Right renal cortex interstitium (tissue), 3 donors: ENCODE measurements around the gene STAT6. TPM values are rescaled to one million over a fixed set of nuclear protein-coding genes. Genes with fewer than 3 reads are reported as not detected.

ENCODE experiments used
- DNase-seq, 3 donors: peaks; one replicate each; pipeline ENCODE4 v3.0.0-alpha.2; 2013; ENCODE audit warnings: low read depth in 3 of 3, low spot score in 2 of 3
- polyA plus RNA-seq, 3 donors: library from polyadenylated mRNA; unstranded; fragments of 120-200 nt; gene quantifications; one replicate each; pipeline ENCODE4 v1.2.1, GENCODE V29; 2013; ENCODE audit not compliant: insufficient read length in 3 of 3

The STAT6 gene
- polyA plus RNA-seq, result 100 to 1,000 TPM in 1 of 3 donors, 10 to 100 TPM in 2; 89.6 to 106 (median 99.2) TPM

DNA sequence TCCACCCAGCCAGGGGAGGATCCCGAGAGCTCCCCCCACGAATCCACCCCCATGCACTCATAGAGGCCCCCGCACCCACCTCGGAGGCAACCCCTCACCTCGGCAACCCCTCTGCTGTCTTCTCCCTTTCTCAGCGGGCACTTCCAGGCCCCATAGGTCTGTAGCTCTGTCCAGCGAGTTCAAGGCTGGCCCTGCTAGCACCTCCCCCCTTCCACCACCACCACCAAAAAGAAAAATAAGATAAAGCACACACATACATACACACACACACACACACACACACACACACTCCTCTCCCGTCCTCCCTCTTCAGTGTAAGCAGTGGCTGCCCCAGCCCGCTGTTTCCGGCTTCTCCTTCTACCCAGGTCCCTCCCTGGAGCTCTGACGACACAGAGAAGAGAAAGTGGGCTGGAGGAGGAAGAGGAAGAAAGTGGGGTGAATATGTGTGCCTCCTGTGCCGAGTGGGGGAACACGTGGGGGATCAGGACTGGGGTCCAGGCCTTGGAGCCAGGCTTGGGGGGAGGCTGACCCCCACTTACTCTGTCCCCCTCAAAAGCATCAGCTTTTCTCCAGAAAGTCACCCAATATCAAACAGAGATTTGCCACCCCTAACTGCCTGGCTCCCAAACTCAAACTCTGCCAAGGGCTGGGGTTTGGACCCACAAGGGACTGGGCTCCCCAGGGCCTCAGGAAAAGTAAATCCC, at the start of gene STAT6:
STAT6 (minus strand) TSS at position 332 of the 704 bp plus-strand sequence. CDS start 3,084 bp downstream, outside the sequence.
- no peak for DNase-seq

GRCh38 chr12:57160741-57161140, 49.6 kb upstream of the STAT6 start:
- DNase-seq, result no peak

DNA sequence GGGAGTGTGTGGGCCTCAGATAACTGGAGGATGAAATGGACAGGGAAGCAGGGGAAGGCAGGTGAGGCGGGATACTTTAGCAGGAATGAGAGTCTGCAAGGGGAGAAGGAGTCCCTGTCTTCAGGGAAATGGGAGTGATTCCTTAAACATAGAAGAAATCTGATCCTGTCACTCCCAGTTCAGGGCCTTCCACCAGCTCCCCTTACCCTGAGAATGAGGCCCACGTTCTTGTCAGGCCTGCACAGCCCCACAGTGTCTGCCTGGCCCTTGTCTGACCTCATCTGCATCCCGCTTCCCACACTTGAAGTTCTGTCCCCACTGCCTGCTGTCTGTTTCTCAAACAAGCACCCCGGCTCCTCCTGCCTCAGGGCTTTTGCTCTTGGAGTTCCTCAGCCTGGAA, 48.9 kb upstream of the STAT6 start:
- no peak for DNase-seq

GRCh38 chr12:57159311-57159710, 48.1 kb upstream of the STAT6 start:
- DNase-seq, result no peak

DNA sequence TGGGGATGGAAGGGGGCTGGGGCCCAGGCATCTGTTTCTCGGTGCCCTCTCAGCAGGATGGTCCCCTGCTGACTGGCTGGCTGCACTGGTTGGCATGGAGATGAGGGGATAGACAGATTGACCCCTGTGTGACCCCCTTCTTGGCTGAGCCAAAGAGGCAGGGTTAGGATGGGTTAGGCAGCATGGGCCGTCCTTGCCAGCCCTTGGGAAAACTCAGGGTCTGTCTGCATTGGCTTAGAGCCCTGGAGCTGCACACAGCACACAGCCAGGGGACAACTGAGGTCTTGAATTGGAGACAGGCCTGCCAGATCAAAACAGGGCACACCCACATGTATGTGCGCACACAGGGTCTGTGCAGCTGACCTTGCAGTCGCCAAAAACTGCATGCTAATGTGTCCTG, 47.5 kb upstream of the STAT6 start:
- no peak for DNase-seq

DNA sequence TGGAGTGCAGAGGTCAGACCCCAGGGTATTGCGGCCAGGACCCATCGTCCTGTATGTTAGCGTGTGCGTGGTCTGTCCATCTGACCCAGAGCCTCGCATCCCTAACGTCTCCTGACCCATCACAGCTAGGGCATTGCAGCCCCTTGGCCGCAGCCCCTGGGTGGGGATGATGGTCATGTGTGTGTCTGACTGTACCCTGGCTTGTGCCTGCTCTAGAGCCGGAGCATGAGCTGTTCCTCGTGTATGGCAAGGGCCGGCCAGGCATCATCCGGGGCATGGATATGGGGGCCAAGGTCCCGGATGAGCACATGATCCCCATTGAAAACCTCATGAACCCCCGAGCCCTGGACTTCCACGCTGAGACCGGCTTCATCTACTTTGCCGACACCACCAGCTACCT, 47.0 kb upstream of the STAT6 start:
- DNase-seq, result no peak

DNA sequence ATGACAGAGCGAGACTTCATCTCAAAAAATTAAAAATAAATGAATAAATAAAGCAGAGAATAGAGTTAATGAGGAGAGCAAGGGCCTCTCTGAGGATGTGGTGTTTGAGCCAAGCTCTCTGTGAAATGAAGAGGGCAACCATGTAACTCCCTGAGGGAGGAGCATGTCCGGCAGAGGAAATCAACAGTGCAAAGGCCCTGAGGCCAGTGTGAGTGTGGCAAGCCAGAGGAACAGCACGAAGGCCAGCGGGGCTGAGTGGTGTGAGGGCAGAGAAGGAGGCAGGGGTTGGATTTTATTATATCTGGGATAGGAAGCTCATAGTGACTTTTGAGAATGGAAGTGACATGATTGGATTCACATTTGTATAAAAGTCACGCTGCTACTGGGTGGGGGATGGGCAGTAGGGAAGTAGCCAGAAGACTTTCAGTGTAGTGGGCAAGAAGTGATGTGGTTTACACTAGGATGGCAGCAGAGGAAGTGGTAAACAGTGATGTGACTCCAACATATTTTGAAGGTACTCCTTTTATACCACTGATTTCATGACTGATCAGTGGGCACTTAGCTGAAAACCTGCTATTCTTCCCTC, 46.5 kb upstream of the STAT6 start:
- DNase-seq, result no peak

GRCh38 chr12:57156701-57157403, 45.7 kb upstream of the STAT6 start:
- DNase-seq, result no peak

DNA sequence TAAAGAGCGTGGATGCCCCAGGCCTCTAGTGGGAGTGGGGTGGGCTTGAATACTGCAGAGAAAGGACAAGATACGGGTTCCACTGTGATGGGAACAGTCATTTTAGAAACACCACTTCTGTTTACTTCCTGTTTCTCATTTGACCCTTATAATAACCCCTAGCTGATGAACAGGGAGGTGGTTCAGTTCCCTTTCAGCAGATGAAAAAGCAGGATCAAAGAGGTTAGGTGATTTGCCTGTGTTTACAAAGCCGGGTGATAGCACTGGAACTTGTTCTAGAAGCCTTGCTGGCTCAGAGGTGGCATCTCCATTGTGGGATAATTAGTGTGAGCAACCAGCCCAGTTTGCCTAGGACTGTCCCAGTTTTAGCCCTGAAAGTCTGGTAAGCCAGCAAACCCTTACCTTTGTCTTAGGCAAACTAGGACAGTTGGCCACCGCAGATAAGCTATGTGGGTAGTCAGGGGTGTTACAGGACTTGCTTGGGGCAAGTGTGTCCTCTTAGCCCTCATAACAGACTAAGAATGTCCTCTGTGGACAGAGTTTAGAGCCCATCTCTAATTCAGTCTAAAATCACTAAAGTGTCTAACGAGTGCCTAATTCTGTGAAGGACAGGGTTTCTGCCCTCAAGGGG, 43.8 kb upstream of the STAT6 start:
- no peak for DNase-seq

DNA sequence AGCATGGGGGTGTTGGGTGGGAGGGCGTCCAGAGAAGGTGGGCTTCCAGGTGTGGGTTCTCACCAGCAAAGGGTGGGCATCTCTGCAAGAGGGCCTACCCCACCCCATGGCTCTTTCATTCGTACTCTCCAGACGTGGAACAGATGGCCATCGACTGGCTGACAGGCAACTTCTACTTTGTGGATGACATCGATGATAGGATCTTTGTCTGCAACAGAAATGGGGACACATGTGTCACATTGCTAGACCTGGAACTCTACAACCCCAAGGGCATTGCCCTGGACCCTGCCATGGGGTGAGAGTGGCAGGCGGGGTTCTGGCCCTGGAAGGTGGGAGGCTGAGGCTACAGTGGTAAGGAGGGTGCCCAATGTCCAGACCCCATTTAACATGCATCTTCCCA, 42.9 kb upstream of the STAT6 start:
- DNase-seq, result no peak

- DNase-seq, result no peak
Observed at GRCh38 chr12:57153415-57153997, 42.3 kb upstream of the STAT6 start.

DNA sequence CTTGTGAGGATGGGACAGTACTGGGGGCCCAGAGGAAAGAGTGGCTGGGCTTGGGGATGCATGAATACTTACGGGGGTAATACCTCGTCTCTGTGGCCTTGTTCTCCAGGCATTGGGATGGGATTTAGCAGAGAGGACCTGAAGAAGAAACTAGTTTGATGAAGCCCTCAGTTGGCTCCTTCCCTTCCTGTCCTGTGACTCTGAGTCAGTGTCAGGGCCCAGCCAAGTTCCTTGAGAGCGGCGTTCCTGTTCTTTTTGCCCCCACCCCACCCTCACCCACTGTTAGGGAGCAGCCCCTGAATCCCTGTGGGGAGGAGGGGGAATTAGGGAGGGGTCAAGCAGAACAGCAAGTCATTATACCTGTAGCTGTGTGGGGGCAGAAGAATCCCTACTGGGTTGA, 41.5 kb upstream of the STAT6 start:
- DNase-seq, result no peak

GRCh38 chr12:57151741-57152630, 40.8 kb upstream of the STAT6 start:
- no peak for DNase-seq

DNA sequence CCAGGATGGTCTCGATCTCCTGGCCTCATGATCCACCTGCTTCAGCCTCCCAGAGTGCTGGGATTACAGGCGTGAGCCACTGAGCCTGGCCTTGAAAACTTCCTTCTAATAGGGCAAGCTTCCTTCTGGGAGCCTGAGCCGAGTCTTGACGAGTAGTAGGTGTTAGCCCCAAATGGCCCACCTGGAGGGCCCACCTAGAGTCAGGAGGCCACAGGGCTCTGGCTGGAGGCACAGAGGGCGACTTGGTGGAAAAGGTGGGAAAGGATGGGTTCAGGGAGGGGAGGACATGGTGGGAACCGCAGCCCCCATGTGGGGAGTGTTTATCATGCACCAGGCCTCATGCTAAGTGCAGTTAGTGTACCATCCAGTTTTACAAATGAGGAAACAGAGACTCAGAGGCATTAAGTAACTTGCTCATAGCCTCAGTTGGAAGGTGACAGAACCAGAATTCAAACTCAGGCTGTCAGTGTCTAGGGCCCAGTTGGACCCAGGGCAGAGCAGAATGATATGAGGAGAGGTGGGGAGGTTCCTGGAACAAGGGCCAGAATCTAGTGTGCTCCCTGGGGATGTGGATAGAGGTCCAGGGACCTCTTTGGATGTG, 39.3 kb upstream of the STAT6 start:
- no peak for DNase-seq

GRCh38 chr12:57149245-57149900, 38.2 kb upstream of the STAT6 start:
- DNase-seq, result no peak

DNA sequence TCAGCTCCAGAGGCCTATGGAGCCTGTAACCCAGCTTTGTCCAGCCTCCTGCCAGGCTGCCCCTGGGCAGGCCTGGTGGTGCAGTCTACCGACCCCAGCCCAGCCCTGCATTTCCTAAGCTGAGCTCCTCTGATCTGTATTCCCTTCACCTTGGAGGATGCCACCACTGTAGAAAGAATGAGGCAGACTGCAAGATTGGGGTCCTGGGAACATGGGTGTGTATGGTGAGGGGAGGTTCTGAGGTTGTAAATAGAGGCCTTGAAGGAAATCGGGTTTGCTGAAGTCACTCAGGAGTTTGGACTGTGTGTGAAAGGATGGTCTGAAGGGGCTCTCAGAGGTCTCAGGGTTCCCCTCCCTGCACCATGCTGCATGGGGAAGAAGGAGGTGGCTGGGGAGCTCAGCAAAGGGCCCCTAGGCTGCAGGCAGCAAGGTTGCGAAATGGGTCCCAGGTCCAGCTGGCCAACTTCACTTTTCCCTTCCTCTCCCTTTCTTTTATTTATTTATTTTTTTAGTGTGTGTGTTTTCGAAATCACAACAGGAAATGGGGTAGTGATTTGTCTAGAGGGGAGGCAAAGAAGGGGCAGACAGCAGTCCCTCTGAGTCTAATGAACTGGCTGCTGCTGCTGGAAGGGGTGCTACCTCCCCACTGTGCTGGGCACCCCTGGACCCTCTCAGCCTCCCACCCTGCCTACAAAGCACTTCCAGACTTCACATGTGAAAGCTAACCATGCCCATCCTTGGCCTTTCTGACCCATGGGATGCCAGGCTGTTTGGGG, 37.5 kb upstream of the STAT6 start:
- DNase-seq, result no peak

DNA sequence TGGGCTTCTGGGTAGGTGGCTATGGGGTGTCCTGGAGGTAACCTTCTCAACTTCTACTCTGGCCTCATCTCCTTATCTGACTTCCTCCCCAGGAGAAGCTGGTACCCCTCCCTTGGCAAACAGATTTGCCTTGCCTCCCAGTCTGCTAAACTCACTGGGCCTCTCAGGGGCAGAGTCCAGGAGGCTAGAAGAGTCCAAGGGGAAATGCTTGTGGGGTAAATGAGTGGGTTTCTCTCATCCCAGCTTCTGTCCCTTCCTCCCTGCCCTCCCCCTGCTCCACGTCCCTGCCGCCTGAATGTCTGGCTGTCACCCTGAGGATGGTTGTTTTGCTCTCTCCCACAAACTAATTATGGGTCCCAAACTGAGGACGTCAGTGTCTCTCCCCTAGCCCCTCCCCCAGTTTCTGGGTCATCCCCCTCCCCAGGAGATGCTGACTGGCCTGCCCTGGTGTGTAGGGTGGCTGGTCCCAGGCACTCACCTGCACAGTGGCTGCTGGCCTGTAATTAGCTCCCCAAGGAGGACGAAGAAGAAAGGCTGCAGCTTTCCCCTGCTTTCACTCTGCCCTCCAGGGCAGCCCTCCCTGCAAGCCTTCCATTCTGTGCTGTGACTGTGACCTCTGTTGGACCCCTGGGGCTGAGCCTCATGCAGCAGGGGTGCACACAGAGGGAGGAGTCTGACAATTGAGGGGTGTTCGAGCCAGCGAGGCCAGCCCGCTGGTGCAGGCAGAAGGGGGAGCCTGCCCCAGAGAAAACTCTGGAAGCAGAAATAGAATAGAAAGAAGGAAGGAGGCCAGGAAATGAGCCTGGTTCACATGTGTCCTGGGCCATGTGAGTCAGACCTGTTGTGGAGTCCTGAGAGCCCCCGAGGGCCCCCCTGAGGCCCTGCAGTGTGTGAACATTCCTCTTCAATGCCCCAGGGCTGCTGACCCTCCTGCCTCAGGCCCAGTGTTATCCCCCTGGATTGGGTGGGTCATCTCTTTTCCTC, 36.1 kb upstream of the STAT6 start, which contains the start of gene LRP1-AS:
LRP1-AS (minus strand) TSS at position 659 of the 984 bp plus-strand sequence.
- no peak for DNase-seq
